Measurements from ENCODE around the gene RTCA.

- TF ChIP-seq REST (IDR thresholded peaks at IDR 0.05; ENCODE audit: borderline replicate concordance) = no peak
- TF ChIP-seq TAF1 (IDR thresholded peaks at IDR 0.05; ENCODE audit: low read depth) = no peak
Observed at GRCh38 chr1:100240631-100241030, 25.4 kb upstream of the RTCA start.

Measured in neural cell (in vitro differentiated cells).